WTC11 (cell line): Measurements from ENCODE around the gene TAF4. TPM values are rescaled to one million over a fixed set of nuclear protein-coding genes. Genes with fewer than 3 reads are reported as not detected.

Experiments used
- ATAC-seq: fragments of 200-7000 bp; cut with Tn5 transposase; 2 replicates; pipeline ENCODE4 v1.10.0; 2021; ENCODE audit warnings: mild to moderate bottlenecking, moderate library complexity
- CTCF ChIA-PET: fragments of 300-600 bp; sonication (Branson Sonifier 250); formaldehyde crosslinking; loops from one replicate; lab custom pipeline; 2021; ENCODE audit warnings: antibody characterized with exemption; lab: Charles Lee
- POLR2A ChIA-PET: fragments of 350-600 bp; sonication (Branson Sonifier 250); formaldehyde crosslinking; loops from one replicate; lab custom pipeline; 2021; ENCODE audit warnings: antibody characterized with exemption; lab: Charles Lee
- DNase-seq: peaks from one replicate; pipeline ENCODE4 v3.0.0; 2021; ENCODE audit warnings: low spot score
- H3K27ac Mint-ChIP-seq: 2 replicates; pipeline ENCODE4 v1.8.0; 2021; ENCODE audit warnings: mixed read lengths
- H3K27me3 Mint-ChIP-seq: 2 replicates; pipeline ENCODE4 v1.8.0; 2021; ENCODE audit warnings: low read depth, mild to moderate bottlenecking, moderate library complexity, mixed read lengths
- H3K36me3 Mint-ChIP-seq: 2 replicates; pipeline ENCODE4 v1.8.0; 2021; ENCODE audit warnings: mixed read lengths
- H3K4me1 Mint-ChIP-seq: 2 replicates; pipeline ENCODE4 v1.8.0; 2022; ENCODE audit warnings: mixed read lengths
- H3K4me3 Mint-ChIP-seq: 2 replicates; pipeline ENCODE4 v1.8.0; 2021; ENCODE audit warnings: mild to moderate bottlenecking, moderate library complexity, mixed read lengths
- H3K9me3 Mint-ChIP-seq: 2 replicates; pipeline ENCODE4 v1.8.0; 2021; ENCODE audit warnings: mixed read lengths
- AR ChIP-seq: fragments of 250-450 bp; sonication (Bioruptor Pico); IDR thresholded peaks from 2 replicates; pipeline ENCODE4 v1.9.0; 2021; ENCODE audit warnings: mild to moderate bottlenecking
- ATF1 ChIP-seq: sonication (generic); formaldehyde crosslinking; IDR thresholded peaks from 2 replicates; pipeline ENCODE4 v1.8.1; 2023; ENCODE audit warnings: mild to moderate bottlenecking, moderate library complexity, missing genetic modification reagents
- E2F4 ChIP-seq: sonication (generic); formaldehyde crosslinking; IDR thresholded peaks from 2 replicates; pipeline ENCODE4 v1.8.1; 2022; ENCODE audit warnings: low read depth, mild to moderate bottlenecking, moderate library complexity, missing genetic modification reagents, borderline replicate concordance
- E2F5 ChIP-seq: sonication (generic); formaldehyde crosslinking; IDR thresholded peaks from 2 replicates; pipeline ENCODE4 v1.8.1; 2022; ENCODE audit warnings: mild to moderate bottlenecking, moderate library complexity, missing genetic modification reagents
- ELF4 ChIP-seq: sonication (generic); formaldehyde crosslinking; IDR thresholded peaks from 2 replicates; pipeline ENCODE4 v1.8.1; 2022; ENCODE audit warnings: low read depth, mild to moderate bottlenecking, moderate library complexity, missing genetic modification reagents
- ERG ChIP-seq: fragments of 250-450 bp; sonication (Bioruptor Pico); IDR thresholded peaks from 2 replicates; pipeline ENCODE4 v1.8.0; 2021; ENCODE audit warnings: mild to moderate bottlenecking
- FOXJ3 ChIP-seq: sonication (generic); formaldehyde crosslinking; IDR thresholded peaks from 2 replicates; pipeline ENCODE4 v1.9.0; 2021; ENCODE audit warnings: missing genetic modification reagents, mild to moderate bottlenecking, borderline replicate concordance
- FOXP1 ChIP-seq: sonication (generic); formaldehyde crosslinking; IDR thresholded peaks from 2 replicates; pipeline ENCODE4 v1.8.0; 2022; ENCODE audit warnings: missing genetic modification reagents, mild to moderate bottlenecking, moderate library complexity, borderline replicate concordance
- GABPB1 ChIP-seq: sonication (generic); formaldehyde crosslinking; IDR thresholded peaks from 2 replicates; pipeline ENCODE4 v1.8.1; 2023; ENCODE audit warnings: mild to moderate bottlenecking, missing genetic modification reagents
- GRHL2 ChIP-seq: fragments of 250-450 bp; sonication (Bioruptor Pico); IDR thresholded peaks from 2 replicates; pipeline ENCODE4 v1.8.0; 2022; ENCODE audit warnings: mild to moderate bottlenecking, moderate library complexity; ENCODE audit not compliant: insufficient replicate concordance, severe bottlenecking
- HMGA2 ChIP-seq: fragments of 250-450 bp; sonication (Bioruptor Pico); IDR thresholded peaks from 2 replicates; pipeline ENCODE4 v1.4.0; 2021; ENCODE audit warnings: mild to moderate bottlenecking, moderate library complexity
- MAX ChIP-seq: sonication (generic); formaldehyde crosslinking; IDR thresholded peaks from 2 replicates; pipeline ENCODE4 v1.8.0; 2022; ENCODE audit warnings: mild to moderate bottlenecking, missing genetic modification reagents
- MYBL2 ChIP-seq: sonication (generic); formaldehyde crosslinking; IDR thresholded peaks from 2 replicates; pipeline ENCODE4 v1.8.1; 2023; ENCODE audit warnings: mild to moderate bottlenecking, moderate library complexity, missing genetic modification reagents
- NFATC4 ChIP-seq: fragments of 250-450 bp; sonication (Bioruptor Pico); IDR thresholded peaks from 2 replicates; pipeline ENCODE4 v1.9.0; 2021; ENCODE audit warnings: mild to moderate bottlenecking
- NFYB ChIP-seq: sonication (generic); formaldehyde crosslinking; conservative IDR thresholded peaks from 2 replicates; pipeline ENCODE4 v1.8.0; 2022; ENCODE audit warnings: low read depth, missing genetic modification reagents
- NR1H2 ChIP-seq: sonication (generic); formaldehyde crosslinking; IDR thresholded peaks from 2 replicates; pipeline ENCODE4 v1.9.0; 2021; ENCODE audit warnings: mild to moderate bottlenecking, moderate library complexity, missing genetic modification reagents
- SMAD4 ChIP-seq: sonication (generic); formaldehyde crosslinking; IDR thresholded peaks from 2 replicates; pipeline ENCODE4 v1.8.0; 2022; ENCODE audit warnings: mild to moderate bottlenecking, missing genetic modification reagents
- ZNF532 ChIP-seq: fragments of 250-450 bp; sonication (Bioruptor Pico); IDR thresholded peaks from 2 replicates; pipeline ENCODE4 v1.9.0; 2021; ENCODE audit warnings: mild to moderate bottlenecking, borderline replicate concordance
- ZNF671 ChIP-seq: fragments of 250-450 bp; sonication (Bioruptor Pico); IDR thresholded peaks from 2 replicates; pipeline ENCODE4 v1.8.0; 2021; ENCODE audit warnings: mild to moderate bottlenecking
- total RNA-seq: library from RNA; stranded (reverse); gene quantifications from 3 replicates; pipeline ENCODE4 v1.2.3, GENCODE V29; 2021

Gene TAF4
- total RNA-seq, 1 experiment from 2014 or later, result 34.4 TPM

GRCh38 chr20:62112368-62112767, 46.7 kb upstream of the TAF4 start:
- Mint-ChIP-seq H3K27me3 (peaks cover 21% of the 10 kb centered on the region), H3K36me3 (peaks cover 17% of the 10 kb centered on the region), H3K27ac (no peak overlapping the region), H3K4me3 (no peak overlapping the region), H3K9me3 (peaks cover 28% of the 10 kb centered on the region), H3K4me1 (peaks cover 9% of the 10 kb centered on the region)
- DNase-seq, result no peak
- ChIA-PET POLR2A (no interaction called here), CTCF (interaction anchor here (0.6 to 0.7 kb wide), 2 partner anchors 44 to 52 kb away, joined by 3 read pairs; no protein-coding TSS in a partner anchor)
- no peak for TF ChIP-seq ZNF532 (CRISPR knock-in tag)
- no peak for TF ChIP-seq MAX (CRISPR knock-in tag)
- no peak for TF ChIP-seq AR (CRISPR knock-in tag)
- no peak for ATAC-seq

- H3K36me3 Mint-ChIP-seq, result peaks cover 17% of the 10 kb centered on the region
- DNase-seq (no peak), ATAC-seq (no peak)
- no peak overlapping the region for H3K4me3 Mint-ChIP-seq
- H3K4me1 Mint-ChIP-seq, result peaks cover 7% of the 10 kb centered on the region
- H3K9me3 Mint-ChIP-seq, result peaks cover 35% of the 10 kb centered on the region
- peaks cover 21% of the 10 kb centered on the region for H3K27me3 Mint-ChIP-seq
- POLR2A ChIA-PET, result no interaction called here
- CTCF ChIA-PET, result no interaction called here
- H3K27ac Mint-ChIP-seq, result no peak overlapping the region
- TF ChIP-seq MYBL2 (CRISPR knock-in tag) (no peak), ZNF671 (CRISPR knock-in tag) (no peak), SMAD4 (CRISPR knock-in tag) (no peak), HMGA2 (CRISPR knock-in tag) (no peak), ELF4 (CRISPR knock-in tag) (no peak), NR1H2 (CRISPR knock-in tag) (no peak), GRHL2 (no peak), ERG (CRISPR knock-in tag) (no peak), NFYB (no peak), NFATC4 (CRISPR knock-in tag) (no peak), GABPB1 (CRISPR knock-in tag) (no peak), FOXJ3 (CRISPR knock-in tag) (no peak), ATF1 (CRISPR knock-in tag) (no peak), E2F4 (CRISPR knock-in tag) (no peak), E2F5 (CRISPR knock-in tag) (no peak), FOXP1 (CRISPR knock-in tag) (no peak), ZNF532 (CRISPR knock-in tag) (no peak)
These were observed 45.5 kb upstream of the TAF4 start for GRCh38 chr20:62111148-62111547.
